ENCODE measurements around the gene LAMA2.

Gene LAMA2

DNA sequence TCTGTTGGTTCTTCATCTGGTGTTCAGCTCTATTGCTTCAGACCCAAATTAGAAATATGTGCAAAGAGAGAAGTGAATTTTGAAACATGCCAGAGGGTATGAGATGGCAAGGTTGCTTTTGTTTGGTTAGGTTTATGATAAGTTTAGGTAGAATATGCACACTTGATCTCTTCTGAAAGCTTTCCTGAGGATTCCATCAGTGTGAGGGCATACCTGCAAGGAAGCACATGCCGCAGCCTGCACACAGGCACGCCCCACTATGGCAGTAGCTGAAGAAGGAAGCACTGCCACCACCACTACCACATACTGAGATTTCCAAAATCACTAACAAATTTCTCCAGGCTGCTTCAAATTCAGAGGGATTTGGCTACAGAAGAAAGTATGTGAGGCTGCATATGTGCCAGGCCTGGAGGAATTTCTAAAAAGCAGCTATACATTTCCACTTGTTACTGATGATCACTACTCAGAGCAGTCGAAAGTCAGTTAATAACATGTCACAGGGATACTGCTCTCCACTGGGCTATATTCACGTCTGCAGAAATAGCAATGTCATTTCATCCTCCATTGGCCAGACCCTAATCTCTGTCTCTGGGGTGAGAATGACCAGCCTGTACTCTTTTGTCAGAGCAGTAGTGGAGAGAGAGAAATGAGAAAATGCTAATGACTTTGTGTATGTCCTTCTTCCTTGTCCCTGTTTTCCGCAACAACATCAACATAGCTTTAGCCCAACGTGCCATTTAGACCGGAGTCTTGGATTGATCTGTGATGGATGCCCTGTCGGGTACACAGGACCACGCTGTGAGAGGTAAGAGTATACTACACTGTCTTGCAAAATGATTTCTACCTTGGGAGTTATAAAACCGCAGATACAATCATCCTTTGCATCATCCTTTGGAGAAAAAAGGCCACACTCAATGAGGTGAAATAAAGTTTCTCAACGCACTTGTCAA, 396.7 kb downstream of the LAMA2 start:
- no peak for DNase-seq

DNA sequence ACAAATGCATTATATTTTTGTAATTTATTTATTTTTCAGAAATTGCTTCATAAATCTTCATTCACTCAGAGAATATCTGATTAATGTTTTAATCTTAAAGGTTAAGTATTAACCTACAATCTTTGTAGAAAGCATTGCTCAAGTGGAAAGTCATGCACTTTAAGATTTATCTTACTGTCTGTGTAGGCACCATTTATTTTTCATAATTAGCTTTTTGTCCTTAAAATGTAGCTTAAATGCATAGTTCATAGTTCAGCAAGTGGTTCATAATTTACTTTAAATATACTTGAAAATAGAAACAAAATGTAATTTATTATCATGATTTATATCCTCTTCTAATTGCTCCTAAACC, 397.3 kb downstream of the LAMA2 start:
- no peak for DNase-seq

- no peak for DNase-seq
Measured at GRCh38 chr6:129280749-129281148, 397.8 kb downstream of the LAMA2 start.

- DNase-seq = no peak
Measured at GRCh38 chr6:129281168-129281796, 398.3 kb downstream of the LAMA2 start.

- DNase-seq = no peak
Measured at GRCh38 chr6:129282019-129282418, 399.1 kb downstream of the LAMA2 start.

GRCh38 chr6:129284225-129284624, 401.3 kb downstream of the LAMA2 start:
- DNase-seq = no peak

GRCh38 chr6:129287231-129288177, 404.6 kb downstream of the LAMA2 start:
- DNase-seq = no peak

DNA sequence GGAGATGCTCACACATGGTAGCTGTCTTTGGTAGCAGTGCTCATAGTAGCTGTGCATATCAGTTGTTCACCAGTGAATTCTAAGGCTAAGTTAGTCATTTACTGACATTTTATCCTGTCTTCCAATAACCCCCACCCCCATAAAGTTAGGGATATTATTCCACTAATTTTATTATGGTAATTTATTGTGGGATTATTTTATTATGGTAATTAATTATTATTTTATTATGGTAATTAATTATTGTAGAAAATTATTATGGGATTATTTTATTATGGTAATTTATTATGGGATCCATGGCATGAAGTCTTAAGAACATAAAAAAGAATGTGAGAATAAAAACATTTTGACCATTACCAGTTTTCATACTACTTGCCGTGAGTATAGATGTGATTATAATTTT, 406.5 kb downstream of the LAMA2 start:
- no peak for DNase-seq

- DNase-seq = no peak
Measured at GRCh38 chr6:129292836-129293235, 409.9 kb downstream of the LAMA2 start.

GRCh38 chr6:129297592-129297991, 414.7 kb downstream of the LAMA2 start:
- DNase-seq = no peak

DNA sequence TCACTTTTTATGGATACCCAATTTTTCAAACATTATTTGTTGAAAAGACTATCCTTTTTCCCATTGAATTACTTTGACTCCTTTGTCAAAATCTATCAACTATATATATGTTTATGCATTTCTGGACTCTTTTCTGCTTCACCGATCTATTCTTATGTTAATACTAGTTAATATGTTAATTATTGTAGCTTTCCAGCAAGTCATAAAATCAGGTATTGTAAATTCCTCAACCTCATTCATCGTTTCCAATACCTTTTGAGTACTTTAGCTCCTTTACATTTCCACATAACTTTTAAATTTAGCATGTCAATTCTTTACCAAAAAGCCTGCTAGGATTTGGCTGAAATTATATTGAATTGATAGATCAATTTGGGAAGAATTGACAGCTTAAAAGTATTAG, 419.7 kb downstream of the LAMA2 start:
- DNase-seq = no peak

GRCh38 chr6:129306826-129307225, 423.9 kb downstream of the LAMA2 start:
- DNase-seq = no peak

GRCh38 chr6:129307845-129308244, 424.9 kb downstream of the LAMA2 start:
- DNase-seq = no peak

- DNase-seq = no peak
Measured at GRCh38 chr6:129309154-129309553, 426.2 kb downstream of the LAMA2 start.

- peak; percentile 87 for DNase-seq
Measured at GRCh38 chr6:129312880-129313279, 429.9 kb downstream of the LAMA2 start.

GRCh38 chr6:129314575-129314974, 431.6 kb downstream of the LAMA2 start:
- no peak for DNase-seq

- peak; percentile 52 for DNase-seq
Measured at GRCh38 chr6:129317931-129318820, 435.2 kb downstream of the LAMA2 start.

DNA sequence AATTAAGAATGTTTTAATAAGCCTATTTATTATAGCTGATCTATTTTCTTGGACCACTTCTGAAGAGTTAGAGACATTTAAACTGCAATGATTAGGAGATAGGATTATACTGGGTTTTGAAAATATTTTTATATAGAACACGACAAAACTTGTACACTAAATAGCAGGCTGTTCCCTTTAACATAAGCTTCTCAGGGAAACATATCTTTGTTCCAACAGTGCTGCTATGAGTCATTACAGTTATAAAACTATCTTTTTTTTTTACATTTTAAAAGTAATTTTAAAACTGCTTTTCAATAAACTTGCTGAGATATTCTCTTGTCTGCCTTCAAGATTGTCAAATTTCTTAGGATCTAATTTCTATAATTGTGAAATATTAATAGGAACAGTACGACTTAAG, 438.0 kb downstream of the LAMA2 start:
- no peak for DNase-seq

GRCh38 chr6:129321303-129321702, 438.4 kb downstream of the LAMA2 start:
- DNase-seq = no peak

DNA sequence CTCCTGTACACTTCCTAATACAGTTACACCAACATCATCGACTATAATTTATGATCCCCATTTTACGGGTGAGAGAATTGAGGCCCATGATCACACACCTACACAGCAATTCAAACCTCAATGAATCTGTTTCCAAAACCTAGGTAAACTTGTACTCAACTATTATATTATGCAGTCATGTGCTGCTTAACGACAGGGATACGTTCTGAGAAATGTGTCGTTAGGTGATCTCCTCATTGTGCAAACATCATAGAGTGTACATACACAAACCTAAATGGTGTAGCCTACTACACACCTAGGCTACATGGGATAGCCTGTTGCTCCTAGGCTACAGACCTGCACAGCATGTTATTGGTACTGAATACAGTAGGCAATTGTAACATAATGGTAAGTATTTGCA, 441.4 kb downstream of the LAMA2 start:
- no peak for DNase-seq

- DNase-seq = peak; percentile 12
Measured at GRCh38 chr6:129329678-129330077, 446.7 kb downstream of the LAMA2 start.

All from fibroblast of skin of right biceps (primary cell).